Right renal pelvis (tissue), 4 donors: ENCODE measurements around the gene WDR31. TPM values are rescaled to one million over a fixed set of nuclear protein-coding genes. Genes with fewer than 3 reads are reported as not detected.
A peak's percentile ranks its signal among the peaks of the same experiment; 100 is the strongest.
"Not testable (repeated sequence)": the region's sequence is repeated elsewhere in the genome, so short reads cannot be mapped to it uniquely, and the experiment has no call there.

Experiments
- DNase-seq, 4 donors: peaks; one replicate each; pipeline ENCODE4 v3.0.0-alpha.2; 2013; ENCODE audit warnings: low read depth in 4 of 4, low spot score in 3 of 4, missing footprints in 1 of 4
- polyA plus RNA-seq, 4 donors: library from polyadenylated mRNA; unstranded; fragments of 120-200 nt; gene quantifications; one replicate each; pipeline ENCODE4 v1.2.1, GENCODE V29; 2013; ENCODE audit not compliant: insufficient read length in 4 of 4

Gene WDR31
- polyA plus RNA-seq, 4 donors, result 6.2 to 8.4 (median 7.3) TPM

DNA sequence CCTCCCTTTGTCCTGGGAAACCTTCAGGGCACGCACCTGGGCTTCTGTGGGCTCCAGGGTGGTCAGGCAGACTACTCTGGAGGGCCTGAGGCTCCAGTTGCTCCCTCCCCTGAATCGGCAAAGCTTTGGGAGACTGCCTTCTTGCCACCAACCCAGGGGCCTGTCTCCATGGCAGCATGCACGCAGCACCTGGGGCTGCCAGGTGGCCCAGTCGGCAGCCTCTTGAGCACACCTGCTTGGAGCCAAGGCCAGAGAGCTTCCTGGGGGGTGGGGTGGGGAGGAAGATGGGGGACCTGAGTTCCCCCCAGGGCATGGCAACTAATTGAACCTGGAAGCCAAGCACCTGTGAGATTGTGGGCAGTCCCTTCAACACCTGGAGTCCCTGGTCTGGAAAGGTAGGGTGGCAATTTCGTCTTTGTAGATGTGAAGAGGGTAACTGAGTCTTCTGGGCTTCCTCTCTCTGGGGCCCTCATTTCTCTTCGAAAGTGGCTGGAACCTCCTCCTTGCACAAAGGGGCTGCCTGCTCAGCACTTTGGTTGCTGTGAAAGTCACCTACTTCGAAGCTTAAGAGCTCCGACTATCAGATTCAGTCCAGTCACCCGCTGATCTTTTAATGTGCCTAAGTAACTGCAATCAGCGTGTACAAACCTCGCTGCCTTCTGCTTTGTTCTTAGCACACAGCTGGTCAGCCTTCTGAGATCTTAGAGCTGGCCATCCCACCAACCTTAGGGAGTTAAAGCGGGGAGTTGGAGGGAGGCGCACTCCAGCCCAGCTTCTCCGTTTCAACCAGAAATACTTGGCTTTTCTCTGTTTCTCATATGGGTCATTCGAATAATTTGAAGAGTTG is 40.9 kb downstream of the WDR31 start:
- DNase-seq, result no peak

GRCh38 chr9:113298311-113298710 is 41.8 kb downstream of the WDR31 start:
- DNase-seq, result no peak

DNA sequence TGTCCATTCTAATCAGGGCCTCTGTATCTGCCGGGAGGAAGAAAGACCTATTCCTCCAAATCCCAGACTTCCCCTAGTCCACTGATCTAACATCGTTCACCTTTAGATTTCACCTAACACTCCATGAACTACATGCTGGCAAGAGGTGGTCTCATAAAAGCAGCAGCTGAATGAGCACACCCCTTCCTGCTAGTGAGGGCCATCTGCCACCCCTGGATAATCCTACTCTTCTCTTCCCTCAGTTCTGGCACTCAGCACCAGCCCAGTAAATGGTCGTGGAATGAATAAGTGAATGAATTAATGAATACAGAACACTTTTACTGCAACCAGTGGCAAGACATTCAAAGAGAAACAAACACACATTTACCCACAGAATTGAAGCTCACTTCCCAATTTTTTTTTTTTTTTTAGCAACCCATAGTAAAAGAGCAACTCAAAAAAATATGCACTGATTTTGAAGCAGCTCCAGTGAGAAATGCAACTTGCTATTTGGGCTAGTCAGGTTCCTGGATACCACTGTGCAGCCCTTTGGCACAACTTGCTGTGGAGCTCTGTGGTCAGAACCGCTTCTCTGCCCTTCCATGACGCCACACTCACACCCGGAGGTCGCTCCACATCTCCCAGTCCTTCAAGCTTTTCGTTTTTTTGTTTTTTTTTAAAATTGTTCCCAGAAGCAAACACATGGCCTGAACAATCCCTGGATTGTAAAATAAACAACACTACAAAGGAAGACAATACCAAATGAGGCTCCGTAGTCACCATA is 43.1 kb downstream of the WDR31 start:
- DNase-seq, result no peak

DNA sequence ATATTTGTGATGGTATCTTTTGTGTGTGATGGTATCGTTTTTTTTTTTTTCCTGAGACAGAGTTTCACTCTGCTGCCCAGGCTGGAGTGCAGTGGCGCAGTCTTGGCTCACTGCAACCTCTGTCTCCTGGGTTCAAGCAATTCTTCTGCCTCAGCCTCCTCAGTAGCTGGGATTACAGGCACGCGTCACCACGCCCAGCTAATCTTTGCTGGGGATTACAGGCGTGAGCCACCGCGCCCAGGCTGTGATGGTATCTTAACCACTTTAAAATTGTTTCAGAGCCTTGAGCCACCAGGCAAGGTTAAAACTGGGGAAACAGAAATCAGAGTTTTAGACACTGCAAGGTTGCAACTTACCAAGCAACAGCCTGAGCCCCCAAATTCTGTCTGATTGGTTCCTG is 43.8 kb downstream of the WDR31 start:
- DNase-seq, result not testable (repeated sequence)

DNA sequence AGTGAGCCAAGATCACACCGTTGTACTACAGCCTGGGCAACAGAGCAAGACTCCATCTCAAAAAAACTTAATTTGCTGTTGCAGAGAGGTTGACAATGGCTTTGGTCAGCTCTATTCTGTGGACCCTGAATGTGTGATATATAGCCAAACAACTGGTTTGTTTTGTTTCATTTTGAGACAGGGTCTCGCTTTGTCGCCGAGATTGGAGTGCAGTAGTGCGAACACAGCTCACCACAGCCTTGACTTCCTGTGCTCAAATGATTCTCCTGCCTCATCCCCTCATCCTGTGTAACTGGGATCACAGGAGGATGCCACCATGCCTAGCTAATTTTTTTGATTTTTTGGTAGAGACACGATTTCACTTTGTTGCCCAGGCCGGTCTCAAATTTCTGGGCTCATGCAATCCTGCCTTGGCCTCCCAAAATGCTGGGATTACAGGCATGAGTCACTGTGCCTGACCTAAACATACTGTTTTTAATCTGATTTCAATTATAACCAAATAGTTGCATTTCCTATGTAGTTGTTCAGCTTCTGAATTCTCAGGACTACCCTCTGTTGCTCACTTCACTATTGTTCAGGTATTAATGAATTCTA is 46.7 kb downstream of the WDR31 start:
- DNase-seq, result no peak

DNA sequence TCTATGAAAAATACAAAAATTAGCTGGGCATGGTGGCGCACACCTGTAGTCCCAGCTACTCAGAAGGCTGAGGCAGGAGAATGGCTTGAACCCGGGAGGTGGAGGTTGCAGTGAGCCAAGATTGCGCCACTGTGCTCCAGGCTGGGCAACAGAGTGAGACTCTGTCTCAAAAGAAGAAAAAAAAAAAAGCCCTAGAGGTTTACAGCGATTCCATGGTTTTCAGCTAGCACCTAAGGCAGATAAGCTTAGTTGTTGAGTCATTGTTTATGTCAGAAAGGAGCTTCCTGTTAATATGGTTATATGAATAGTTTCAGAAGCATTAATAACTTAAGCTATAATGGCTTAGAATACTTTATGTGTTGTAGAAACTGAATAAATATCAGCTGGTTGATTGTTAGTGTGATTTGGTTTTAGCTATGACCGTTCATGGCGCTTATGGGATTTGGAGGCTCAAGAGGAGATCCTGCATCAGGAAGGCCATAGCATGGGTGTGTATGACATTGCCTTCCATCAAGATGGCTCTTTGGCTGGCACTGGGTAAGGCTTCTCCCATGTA is 49.9 kb downstream of the WDR31 start:
- no peak for DNase-seq

GRCh38 chr9:113289091-113289490 is 51.0 kb downstream of the WDR31 start:
- DNase-seq, result no peak

GRCh38 chr9:113281356-113281755 is 58.7 kb downstream of the WDR31 start:
- DNase-seq, result no peak

DNA sequence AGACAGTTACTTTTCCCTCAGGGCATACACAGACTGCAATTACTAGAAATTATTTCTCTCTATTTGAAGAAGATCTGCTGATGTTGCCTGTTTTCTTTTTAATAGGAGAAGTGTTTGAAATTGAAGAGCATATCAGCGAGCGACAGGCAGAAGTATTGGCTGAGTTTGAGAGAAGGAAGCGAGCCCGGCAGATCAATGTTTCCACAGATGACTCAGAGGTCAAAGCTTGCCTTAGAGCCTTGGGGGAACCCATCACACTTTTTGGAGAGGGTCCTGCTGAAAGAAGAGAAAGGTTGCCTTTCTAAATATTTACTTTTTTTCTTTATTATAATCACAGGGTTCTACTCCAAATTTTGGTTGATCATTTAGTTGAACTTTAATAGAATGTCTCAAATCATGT is 61.2 kb downstream of the WDR31 start:
- no peak for DNase-seq

DNA sequence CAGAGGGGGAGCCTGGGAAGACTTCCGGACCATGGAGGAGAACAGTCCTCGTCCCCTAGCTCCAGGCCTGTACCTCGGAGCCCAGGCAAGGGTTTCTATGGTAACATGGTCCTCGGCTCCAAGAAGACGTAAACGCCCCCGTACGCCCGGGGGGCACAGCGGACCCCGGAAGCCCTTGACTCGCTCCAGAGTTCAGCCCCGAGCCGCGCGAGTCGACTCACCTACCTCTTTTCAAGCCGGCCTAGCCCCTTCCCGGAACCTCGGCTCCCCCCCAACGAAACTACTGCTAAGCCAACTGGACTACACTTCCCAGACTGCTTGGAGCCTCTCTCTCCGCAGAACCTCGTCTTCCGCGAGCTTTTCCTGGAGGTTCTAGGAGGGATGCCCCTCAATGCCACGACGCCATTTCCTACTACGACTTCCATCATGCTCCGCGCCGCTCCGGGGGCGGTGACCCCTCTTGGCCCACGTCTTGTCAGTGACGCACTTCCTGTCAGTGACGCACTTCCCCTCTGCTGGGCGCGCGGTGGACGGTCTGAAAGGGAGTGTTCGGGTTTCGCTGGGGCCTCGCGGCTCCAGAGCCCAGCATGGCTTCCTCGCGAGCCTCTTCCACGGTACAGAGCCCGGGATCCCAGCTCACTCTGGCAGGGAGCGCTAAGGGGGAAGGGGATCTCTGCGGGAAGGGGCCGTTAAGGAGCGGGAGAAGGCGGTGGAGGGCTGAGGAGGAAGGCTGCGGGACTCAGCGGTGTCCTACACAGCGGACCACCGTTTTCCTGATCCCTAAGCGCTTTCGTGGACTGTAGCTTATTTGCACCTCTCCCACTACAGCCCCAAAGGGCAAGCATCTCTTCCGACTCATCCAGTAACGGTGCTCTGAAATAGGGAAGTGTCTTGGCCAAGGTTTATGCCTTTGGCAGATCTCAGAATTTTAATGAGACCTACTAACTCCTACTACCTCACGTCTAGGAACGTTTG is 64.6 kb downstream of the WDR31 start, which contains the start of the genes CDC26 and PRPF4:
Gene CDC26, minus strand, starts transcription at position 416 of the 975 bp plus-strand sequence. CDS start 3,065 bp downstream, outside the sequence.
Gene PRPF4, plus strand, starts transcription at position 502 of the 975 bp plus-strand sequence. Its CDS starts 86 bp downstream, at position 588.
- peak; percentile 94 to 98 (median 97) for DNase-seq

GRCh38 chr9:113274474-113275156 is 65.5 kb downstream of the WDR31 start:
- peak; percentile 47 to 60 (median 55) for DNase-seq

- no peak for DNase-seq
Observed at GRCh38 chr9:113269871-113270270, 70.2 kb downstream of the WDR31 start.

DNA sequence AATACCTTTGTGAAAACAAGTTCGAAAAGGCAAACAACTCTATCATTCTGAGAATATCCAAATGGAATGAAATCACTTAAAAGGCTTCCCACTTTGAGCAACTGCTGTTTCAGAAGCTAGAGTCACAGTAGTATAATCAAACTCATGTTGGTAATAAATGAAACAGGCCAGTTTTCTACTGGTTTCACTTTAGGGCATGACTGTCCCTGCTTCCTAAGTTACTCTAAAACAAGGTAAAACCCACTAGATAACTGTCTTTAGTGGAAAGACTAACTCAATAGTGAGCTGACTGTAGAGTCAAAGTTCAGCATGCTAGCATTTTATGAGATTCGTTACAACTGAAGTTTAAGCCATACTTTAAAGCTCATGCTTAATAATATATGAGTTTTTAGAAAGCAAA is 70.7 kb downstream of the WDR31 start:
- DNase-seq, result no peak

DNA sequence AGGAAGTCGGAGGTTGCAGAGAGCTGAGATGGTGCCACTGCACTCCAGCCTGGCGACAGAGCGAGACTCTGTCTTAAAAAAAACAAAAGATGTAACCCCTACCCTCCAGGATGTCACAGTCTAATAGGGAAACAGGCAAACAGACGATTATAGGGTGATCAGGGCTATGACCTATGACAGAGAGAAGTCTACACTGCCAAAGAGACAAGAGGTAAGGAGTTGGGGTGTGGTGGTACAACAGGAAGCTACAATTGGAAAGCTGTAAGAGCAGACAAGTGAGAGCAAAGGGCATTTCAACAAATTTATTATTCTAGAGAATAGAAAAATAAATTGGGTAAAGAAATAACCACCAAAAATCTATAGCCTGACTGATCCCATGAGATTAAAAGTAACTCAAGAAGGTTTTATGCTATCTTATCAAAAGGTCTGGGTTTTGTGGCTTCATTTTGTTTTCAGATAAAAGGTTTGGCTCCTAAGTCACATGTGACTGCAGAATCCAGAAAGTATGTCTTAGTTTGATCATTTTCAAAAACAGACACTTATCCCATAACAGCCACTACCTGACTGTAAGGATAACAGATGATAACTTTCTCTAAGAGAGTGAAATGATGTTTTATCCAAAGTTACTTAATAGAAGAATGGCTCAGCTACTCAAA is 72.0 kb downstream of the WDR31 start:
- no peak for DNase-seq

- no peak for DNase-seq
Observed at GRCh38 chr9:113266174-113266573, 73.9 kb downstream of the WDR31 start.
